Breast epithelium (tissue), 3 donors: ENCODE measurements around the gene KCTD19.

Source experiments
- CTCF ChIP-seq, 3 donors: fragments of 450-650 bp; IDR thresholded peaks; one replicate each; pipeline ENCODE4 v1.5.1; 2016 to 2017; ENCODE audit warnings: antibody characterized with exemption in 3 of 3, mild to moderate bottlenecking in 3 of 3, moderate library complexity in 3 of 3
- POLR2AphosphoS5 ChIP-seq, 3 donors: sonication (generic); formaldehyde crosslinking; IDR thresholded peaks; one replicate each; pipeline ENCODE4 v1.6.1; 2017; ENCODE audit warnings: antibody characterized with exemption in 3 of 3

DNA sequence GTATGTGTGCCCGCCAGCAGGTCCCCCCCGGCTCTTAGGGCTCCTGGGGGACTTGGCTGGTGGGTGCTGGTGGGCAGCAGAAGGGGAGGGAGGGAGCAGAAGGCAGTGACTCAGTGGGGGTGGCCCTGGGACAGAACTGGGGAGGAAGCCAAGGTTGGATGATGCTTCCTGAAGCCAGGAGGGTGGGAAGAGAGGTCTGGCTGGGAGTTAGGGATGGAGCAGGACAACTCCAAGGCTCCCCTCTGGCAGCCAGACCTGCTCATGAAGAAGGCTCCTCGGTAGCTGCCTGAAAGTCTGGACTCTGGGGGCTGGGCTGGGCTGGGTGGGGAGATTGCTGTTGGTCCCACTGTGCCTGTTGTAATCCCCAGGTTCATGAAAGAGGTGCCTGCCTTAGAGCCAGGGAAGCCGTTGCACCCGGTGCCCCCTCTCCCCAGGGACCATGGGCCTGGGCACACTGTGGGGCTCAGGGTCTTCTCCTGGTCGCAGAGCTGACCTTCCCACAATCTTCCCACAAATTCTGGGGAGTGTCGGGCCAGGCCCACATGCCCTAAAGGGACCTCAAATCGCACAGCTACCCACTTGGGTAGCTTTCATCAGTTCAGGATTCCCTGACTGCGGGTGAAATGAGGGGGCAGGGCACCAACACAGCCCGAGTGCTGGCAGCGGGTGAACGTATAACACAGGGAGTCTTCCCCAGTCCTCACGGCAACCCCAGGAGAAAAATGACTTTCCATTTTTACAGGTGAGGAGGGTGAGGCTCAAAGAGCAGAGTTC lies 48.4 kb downstream of the KCTD19 start:
- TF ChIP-seq POLR2AphosphoS5 (IDR thresholded peaks at IDR 0.05), result no peak
- no peak for TF ChIP-seq CTCF (IDR thresholded peaks at IDR 0.05)
